Measurements from ENCODE around the gene CFAP99.

- TF ChIP-seq NFIC (IDR thresholded peaks at IDR 0.05) (no peak), TAF1 (IDR thresholded peaks at IDR 0.05; ENCODE audit: low read depth) (no peak), TEAD4 (IDR thresholded peaks at IDR 0.05) (no peak), EP300 (IDR thresholded peaks at IDR 0.05; ENCODE audit: borderline replicate concordance) (no peak), RAD21 (IDR thresholded peaks at IDR 0.05; ENCODE audit: low read depth) (no peak), FOXM1 (IDR thresholded peaks at IDR 0.05; ENCODE audit: borderline replicate concordance, low read depth) (no peak), CEBPB (IDR thresholded peaks at IDR 0.05) (no peak)
- TF ChIP-seq, protein P1, sequence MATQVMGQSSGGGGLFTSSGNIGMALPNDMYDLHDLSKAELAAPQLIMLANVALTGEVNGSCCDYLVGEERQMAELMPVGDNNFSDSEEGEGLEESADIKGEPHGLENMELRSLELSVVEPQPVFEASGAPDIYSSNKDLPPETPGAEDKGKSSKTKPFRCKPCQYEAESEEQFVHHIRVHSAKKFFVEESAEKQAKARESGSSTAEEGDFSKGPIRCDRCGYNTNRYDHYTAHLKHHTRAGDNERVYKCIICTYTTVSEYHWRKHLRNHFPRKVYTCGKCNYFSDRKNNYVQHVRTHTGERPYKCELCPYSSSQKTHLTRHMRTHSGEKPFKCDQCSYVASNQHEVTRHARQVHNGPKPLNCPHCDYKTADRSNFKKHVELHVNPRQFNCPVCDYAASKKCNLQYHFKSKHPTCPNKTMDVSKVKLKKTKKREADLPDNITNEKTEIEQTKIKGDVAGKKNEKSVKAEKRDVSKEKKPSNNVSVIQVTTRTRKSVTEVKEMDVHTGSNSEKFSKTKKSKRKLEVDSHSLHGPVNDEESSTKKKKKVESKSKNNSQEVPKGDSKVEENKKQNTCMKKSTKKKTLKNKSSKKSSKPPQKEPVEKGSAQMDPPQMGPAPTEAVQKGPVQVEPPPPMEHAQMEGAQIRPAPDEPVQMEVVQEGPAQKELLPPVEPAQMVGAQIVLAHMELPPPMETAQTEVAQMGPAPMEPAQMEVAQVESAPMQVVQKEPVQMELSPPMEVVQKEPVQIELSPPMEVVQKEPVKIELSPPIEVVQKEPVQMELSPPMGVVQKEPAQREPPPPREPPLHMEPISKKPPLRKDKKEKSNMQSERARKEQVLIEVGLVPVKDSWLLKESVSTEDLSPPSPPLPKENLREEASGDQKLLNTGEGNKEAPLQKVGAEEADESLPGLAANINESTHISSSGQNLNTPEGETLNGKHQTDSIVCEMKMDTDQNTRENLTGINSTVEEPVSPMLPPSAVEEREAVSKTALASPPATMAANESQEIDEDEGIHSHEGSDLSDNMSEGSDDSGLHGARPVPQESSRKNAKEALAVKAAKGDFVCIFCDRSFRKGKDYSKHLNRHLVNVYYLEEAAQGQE (IDR thresholded peaks at IDR 0.05; ENCODE audit: low read depth) = no peak
- TF ChIP-seq, protein P2, sequence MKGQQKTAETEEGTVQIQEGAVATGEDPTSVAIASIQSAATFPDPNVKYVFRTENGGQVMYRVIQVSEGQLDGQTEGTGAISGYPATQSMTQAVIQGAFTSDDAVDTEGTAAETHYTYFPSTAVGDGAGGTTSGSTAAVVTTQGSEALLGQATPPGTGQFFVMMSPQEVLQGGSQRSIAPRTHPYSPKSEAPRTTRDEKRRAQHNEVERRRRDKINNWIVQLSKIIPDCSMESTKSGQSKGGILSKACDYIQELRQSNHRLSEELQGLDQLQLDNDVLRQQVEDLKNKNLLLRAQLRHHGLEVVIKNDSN (IDR thresholded peaks at IDR 0.05) = no peak
These were observed 6.8 kb downstream of the CFAP99 start for GRCh38 chr4:2425386-2426068.
